Measurements from ENCODE around the gene TMEM192.
"Not testable (repeated sequence)": the region's sequence is repeated elsewhere in the genome, so short reads cannot be mapped to it uniquely, and the experiment has no call there.

The TMEM192 gene

GRCh38 chr4:165092187-165092586, 20.5 kb downstream of the TMEM192 start:
- not testable (repeated sequence) for FAIRE-seq

GRCh38 chr4:165088366-165088765, 24.3 kb downstream of the TMEM192 start:
- no peak for FAIRE-seq

DNA sequence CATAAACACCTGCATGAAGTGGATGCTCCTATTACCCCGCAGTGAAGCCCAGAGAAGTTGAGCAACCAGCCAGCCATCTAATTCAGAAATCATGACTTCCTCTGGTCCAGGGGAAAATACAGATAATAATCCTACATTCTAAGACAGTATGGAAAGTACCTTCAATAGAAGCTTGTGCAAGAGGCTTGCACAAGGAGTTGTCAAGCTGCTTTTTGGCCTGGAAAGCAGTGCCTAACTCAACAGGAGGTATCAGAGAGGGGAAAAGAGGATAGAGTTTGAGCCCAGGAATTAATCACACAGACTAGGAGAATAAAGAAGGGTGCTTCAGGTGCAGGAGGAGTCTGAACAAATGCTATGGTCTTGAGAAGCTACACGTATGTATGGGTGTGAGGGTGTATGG, 26.7 kb downstream of the TMEM192 start:
- no peak for FAIRE-seq

DNA sequence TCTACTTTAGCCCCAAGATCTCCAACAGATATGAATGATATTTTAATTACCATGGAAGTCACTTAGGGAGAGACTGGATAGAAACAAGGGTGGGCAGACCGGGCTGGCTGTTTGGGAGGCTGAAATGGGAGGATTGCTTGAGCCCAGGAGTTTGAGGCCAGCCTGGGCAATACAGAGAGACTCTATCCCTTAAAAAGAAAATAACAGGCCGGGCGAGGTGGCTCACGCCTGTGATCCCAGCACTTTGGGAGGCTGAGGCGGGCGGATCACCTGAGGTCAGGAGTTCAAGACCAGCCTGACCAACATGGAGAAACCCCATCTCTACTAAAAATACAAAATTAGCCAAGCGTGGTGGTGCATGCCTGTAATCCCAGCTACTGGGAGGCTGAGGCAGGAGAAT, 27.9 kb downstream of the TMEM192 start:
- FAIRE-seq, result not testable (repeated sequence)

DNA sequence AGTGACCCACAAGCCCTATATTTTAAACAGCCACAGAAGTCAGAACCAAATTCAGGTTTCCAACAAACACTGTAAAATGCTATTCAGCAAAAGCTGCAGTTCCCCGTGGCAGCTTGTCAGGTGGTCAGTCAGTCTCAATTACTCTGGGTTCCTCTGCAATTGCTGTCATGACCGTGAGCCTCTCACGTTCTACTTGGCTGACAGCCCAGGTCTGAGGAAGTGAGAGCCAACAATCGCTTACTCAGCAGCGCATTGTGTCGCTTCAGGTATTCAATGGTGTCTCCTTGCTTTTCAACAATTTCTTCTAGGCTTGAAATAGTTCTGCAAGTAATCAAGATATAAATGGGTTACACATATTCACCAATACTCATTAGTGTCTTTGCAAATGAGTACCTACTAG, 33.2 kb downstream of the TMEM192 start:
- peak; percentile 53 for FAIRE-seq

DNA sequence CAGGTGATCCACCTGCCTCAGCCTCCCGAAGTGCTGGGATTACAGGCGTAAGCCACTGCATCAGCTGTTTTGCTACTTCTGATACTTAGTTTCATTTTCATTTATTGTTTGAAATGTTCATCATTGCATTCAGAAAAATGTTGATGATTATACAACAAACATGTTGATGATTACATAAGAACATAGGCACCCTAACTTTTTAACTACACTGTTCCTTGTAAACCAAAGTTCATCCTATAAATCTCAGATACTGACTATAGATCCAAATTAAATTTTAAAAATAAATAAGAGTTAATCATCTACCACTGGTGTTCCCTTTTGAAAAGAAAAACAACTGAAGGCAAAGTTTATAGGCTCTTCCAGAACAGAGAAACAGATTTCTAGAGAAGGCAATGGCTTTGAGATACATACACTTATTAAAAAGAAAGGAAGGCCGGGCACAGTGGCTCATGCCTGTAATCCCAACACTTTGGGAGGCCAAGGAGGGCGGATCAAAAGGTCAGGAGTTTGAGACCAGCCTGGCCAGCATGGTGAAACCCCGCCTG, 35.6 kb downstream of the TMEM192 start:
- FAIRE-seq, result no peak

DNA sequence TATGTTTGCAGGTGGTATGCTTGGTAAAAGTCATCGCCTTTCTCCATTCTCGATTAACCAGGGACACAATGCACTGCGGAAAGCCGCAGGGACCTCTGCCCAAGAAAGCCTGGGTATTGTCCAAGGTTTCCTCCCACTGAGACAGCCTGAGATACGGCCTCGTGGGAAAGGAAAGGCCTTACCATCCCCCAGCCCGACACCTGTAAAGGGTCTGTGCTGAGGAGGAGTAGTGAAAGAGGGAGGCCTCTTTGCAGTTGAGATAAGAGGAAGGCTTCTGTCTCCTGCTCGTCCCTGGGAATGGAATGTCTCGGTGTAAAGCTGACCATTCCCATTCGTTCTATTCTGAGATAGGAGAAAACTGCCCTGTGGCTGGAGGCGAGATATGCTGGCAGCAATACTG, 39.3 kb downstream of the TMEM192 start:
- not testable (repeated sequence) for FAIRE-seq

- no peak for FAIRE-seq
Observed at GRCh38 chr4:165070560-165070959, 42.1 kb downstream of the TMEM192 start.

- FAIRE-seq, result no peak
Observed at GRCh38 chr4:165060938-165061337, 51.7 kb downstream of the TMEM192 start.

GRCh38 chr4:165059386-165059785, 53.3 kb downstream of the TMEM192 start:
- no peak for FAIRE-seq

- no peak for FAIRE-seq
Observed at GRCh38 chr4:165058666-165059065, 54.0 kb downstream of the TMEM192 start.

DNA sequence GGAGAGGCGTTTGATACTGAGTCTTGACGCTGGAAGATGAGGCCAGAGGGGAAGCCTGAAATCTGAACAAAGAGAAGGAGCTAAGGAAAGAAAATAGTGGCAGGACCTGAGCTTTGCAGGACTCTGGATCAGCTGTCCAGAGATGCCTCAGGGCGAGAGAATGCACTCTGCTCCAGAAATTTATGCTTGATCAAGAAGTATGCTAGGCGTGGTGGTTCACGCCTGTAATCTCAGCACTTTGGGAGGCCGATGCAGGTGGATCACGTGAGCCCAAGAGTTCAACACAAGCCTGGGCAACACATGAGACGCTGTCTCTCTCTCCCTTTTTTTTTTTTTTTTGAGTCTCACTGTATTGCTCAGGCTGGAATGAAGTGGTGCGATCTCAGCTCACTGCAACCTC, 57.1 kb downstream of the TMEM192 start:
- no peak for FAIRE-seq

DNA sequence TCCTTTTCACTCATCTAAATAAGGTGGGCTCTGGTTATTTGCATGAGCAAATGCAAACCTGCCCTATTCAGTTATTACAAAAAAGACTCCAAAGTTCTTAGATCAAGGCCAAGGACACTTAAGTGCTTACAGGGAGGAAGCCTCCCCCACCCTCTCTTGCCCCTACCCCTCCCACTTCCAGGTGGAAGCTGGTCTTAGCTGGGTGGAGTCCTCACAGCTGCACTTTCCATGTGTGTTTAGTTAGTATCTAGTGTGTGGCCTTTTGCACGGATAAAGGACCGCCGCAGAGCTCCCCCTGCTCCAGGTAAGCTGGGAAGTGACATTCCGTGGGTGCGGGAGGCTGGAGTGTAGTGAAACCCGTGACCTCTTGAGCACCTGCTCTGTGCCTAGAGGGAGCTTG, 59.0 kb downstream of the TMEM192 start, which contains the start of gene TRIM75:
TRIM75 (plus strand) TSS at position 222 of the 400 bp plus-strand sequence. CDS start 5,282 bp downstream, outside the sequence.
- no peak for FAIRE-seq

DNA sequence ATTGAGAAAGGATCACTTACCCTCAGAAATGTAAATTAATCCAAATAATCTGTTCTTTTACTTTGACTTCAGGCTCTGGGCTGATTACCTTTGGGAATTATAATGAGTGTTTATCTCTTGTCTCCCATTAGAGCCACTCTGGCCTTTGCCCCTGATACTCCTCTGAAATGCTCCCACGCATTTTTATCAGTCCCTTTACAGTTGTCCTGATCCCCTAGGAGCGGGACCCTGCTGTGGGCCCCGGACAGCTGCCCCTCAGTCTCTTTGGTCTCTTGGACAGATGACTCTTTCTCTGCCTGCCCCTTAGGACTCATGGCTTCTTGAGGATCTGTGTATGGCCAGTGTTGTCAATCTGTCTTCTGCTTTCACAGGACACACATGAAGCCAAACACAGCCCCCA, 60.0 kb downstream of the TMEM192 start:
- FAIRE-seq, result no peak

DNA sequence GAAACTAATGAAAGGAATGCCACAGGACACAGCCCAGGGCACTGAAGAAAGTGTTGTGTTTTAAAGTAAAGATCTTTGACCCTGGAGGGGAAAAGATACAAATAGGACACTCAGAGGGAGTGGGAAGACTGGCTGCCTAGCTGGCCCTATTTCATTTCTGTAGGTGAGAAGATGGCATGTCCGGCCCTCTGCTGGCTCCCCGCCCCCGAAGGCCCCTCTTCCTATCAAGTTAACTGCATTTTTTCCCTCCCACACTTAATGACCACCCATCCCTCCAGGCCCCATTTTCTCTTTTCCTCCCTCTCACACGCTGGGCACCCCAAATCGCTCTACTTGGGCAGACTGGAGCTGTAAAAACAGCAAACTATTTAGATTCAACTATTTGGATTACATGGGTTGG, 64.5 kb downstream of the TMEM192 start:
- no peak for FAIRE-seq

GRCh38 chr4:165031436-165032211, 81.0 kb downstream of the TMEM192 start, which contains the start of gene TRIM60:
TRIM60 (plus strand) TSS chr4:165031999; CDS start chr4:165040073, 8,074 bp downstream.
- no peak for FAIRE-seq

DNA sequence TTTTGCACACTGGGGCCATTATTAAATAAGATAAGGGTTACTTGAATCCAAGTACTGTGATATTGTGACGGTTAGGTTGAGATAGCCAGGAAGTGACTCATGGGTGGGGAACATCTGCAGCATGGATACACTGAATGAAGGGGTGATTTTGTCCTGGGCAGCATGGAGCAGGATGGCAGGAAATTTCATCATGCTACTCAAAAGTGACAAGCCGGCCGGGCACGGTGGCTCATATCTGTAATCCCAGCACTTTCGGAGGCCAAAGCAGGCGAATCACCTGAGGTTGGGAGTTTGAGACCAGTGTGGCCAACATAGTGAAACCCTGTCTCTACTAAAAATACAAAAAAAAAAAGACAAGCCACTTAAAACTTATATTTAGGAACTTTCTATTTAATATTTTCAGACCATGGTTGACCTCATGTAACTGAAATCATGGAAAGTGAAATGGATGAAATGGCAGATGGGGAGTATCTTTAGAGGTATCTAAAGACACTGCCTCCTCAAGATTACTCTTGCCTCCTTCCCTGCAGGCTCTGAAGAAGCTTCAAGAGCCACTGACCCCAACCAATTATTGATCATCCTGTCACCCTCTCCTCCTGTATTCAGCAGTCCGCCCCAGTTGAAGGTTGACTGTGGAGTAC, 84.8 kb downstream of the TMEM192 start:
- no peak for FAIRE-seq

GRCh38 chr4:165025782-165026181, 86.9 kb downstream of the TMEM192 start:
- FAIRE-seq, result not testable (repeated sequence)
